Epithelial cell of esophagus (primary cell): ENCODE data around the gene HSBP1L1.

ENCODE experiments used
- DNase-seq: peaks from one replicate; pipeline ENCODE4 v3.0.0; 2010; ENCODE audit warnings: low read depth
- H3K4me3 ChIP-seq: 2 replicates; pipeline ENCODE4 v1.5.1; 2011; ENCODE audit warnings: mild to moderate bottlenecking, low read length, control low read depth
- TF ChIP-seq, protein P1 (sequence below): IDR thresholded peaks from 2 replicates; pipeline ENCODE4 v1.5.1; 2011; ENCODE audit warnings: low read depth, mild to moderate bottlenecking, low read length, control low read depth, inconsistent platforms; ENCODE audit not compliant: insufficient read depth; ENCODE audit errors: missing control alignments

HSBP1L1 gene

DNA sequence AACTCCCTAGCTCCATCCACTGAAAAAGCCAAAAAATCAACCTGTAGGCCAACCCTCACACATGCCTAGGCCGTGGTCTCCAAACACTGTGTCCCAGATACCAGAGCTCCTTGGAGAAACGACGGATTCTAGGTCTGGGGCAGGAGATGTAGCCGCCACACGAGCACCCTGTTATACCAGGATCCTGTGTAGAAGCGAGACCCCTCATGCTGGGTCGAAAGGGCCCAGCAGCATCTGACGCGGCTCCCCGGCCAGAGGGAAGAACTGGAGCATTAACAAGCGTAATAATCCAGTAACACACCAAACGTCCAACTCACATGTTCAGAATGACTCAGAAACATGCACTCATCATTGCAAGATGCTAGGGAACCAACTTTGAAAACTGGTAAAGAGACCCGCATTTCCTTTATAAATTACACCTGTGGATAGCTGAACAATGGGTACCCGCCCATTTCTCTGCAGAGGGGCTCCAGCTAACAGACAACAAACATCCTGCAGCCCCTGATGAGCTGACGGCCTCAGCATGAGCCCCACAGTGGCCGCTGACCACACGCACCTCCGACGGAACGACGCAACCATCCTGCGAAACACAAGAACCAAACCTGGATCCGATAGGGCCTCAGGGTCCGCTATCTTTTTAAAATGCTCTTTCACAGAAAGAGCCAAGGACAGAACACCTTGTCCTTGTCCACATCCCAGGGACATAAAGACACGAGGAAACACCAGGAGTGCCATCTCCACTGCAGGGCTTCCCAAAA lies 27.2 kb upstream of the HSBP1L1 start:
- H3K4me3 ChIP-seq: no peak overlapping the region
- DNase-seq: no peak
- TF ChIP-seq, protein P1, sequence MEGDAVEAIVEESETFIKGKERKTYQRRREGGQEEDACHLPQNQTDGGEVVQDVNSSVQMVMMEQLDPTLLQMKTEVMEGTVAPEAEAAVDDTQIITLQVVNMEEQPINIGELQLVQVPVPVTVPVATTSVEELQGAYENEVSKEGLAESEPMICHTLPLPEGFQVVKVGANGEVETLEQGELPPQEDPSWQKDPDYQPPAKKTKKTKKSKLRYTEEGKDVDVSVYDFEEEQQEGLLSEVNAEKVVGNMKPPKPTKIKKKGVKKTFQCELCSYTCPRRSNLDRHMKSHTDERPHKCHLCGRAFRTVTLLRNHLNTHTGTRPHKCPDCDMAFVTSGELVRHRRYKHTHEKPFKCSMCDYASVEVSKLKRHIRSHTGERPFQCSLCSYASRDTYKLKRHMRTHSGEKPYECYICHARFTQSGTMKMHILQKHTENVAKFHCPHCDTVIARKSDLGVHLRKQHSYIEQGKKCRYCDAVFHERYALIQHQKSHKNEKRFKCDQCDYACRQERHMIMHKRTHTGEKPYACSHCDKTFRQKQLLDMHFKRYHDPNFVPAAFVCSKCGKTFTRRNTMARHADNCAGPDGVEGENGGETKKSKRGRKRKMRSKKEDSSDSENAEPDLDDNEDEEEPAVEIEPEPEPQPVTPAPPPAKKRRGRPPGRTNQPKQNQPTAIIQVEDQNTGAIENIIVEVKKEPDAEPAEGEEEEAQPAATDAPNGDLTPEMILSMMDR: no peak

DNA sequence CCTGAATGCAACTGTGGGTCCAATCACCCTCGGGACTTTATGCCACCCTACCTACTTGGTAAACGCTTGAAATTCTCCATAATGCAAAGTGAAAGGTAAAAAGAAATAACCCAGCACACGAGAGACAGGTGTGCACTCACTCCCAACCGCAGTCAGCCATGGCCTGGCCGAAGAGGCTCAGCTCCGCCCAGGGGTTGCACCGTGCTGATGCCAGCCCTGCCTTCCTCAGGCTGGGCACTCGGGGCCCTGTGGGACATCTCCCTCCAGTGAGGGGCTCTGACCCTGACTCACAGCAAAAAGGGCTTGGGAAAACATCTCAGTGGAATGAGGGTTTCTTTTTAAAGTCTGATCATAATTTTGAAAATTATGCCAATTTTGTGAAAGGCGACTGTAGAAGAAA lies 26.2 kb upstream of the HSBP1L1 start:
- TF ChIP-seq, protein P1: no peak
- DNase-seq: no peak

DNA sequence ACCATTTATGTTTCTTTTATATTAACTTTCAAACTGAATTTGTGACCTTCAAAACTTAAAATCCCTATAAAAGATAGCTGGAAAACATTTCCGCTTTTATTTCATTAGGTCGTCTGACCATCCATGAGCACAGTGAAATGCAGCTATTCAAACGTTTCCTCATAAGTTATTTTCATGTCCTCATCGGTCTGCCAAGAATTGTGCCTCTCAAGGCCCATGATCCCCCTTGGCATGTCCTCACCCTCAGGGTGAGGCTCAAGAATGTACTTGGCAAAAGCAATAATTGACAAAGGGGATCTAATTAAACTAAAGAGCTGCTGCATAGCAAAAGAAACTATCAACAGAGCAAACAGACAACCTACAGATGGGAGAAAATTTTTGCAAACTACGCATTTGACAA lies 25.3 kb upstream of the HSBP1L1 start:
- no peak for DNase-seq
- TF ChIP-seq, protein P1: no peak
- no peak overlapping the region for H3K4me3 ChIP-seq

More for the DNA sequence above, 26.2 kb upstream of the HSBP1L1 start:
- H3K4me3 ChIP-seq: no peak overlapping the region

DNA sequence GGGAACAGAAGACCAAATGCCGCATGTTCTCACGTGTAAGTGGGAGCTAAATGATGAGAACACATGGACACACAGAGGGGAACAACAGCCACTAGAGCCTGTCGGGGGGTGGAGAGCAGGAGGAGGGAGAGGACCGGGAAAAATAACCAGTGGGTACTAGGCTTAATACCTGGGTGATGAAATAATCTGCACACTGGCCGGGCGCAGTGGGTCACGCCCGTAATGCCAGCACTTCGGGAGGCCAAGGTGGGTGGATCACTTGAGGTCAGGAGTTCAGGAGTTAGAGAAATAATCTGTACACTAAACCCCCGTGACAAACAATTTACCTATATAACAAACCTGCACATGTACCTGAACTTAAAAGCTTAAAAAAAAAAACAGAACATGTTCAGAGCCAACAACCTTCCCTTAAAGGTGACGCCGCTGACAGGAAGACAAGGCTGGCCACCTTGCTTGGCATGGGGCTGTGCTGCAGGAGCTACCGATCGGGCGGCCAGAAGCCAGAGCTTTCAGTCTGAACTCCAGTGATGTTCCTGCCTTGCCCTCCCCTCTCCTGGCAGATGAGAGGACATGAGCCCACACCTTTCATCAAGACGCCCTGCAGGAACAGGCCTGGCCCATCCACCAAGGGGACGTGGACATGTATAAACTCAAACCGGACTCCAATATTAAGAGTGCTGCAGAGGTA lies 24.2 kb upstream of the HSBP1L1 start:
- H3K4me3 ChIP-seq: no peak overlapping the region
- TF ChIP-seq, protein P1: no peak
- DNase-seq: no peak

DNA sequence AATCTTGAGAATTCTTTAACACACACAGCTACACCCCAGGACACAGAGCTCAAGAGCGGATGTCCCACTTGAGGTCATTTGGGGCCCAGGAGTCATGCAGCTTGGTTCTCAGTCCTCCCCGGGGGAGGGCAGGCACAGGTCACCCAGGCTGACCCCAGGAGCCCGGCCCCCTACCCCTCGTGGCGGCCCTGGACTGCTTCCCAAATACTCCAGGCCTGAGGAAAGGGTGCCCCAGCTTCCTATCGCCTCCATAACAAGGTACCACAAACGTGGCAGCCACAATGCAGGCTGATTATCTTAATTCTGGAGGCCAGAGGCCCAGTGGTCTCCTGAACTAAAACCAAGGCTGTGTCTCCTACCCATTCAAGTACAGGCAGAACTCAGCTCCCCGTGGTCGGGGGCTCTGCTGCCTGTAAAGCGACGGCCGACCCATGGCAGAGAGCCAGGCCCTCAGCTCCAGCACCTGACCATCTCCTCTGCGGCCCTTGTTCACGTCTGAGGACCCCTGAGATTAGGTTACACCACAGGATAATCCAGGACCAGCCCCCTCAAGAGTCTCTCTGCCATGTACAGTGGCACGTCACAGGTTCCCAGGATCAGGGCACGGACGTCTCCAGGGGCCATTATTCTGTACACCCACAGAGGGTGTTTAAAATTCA lies 23.5 kb upstream of the HSBP1L1 start:
- no peak for DNase-seq
- TF ChIP-seq, protein P1: no peak
- no peak overlapping the region for H3K4me3 ChIP-seq

DNA sequence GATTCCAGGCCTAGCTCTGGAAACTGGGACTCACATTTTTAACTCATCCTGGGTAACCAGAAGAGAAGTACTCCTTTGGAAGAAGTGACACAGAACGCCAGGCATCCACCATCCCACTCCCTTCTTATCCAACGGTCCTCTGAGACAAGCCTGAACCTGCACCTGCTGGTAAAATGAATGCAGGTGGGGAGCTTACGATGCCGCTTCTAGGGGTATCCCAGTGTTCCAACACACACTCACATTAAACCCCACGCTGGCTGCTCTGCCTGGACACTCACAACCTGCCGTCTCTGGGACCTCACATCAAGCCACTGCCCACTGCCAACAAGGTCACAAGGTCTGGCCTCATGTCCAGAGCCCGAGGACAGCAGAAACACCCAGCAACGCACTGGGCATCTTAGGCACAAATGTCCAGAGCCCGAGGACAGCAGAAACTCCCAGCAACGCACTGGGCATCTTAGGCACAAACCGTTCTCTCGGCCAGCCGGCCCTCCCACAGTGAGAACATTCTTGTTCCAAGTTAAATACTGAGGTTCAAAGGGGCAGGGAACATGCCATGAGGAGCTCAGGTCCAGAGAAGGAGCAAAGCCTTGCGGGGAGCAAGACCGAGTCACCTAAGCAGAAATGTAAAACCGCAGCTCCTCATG lies 22.8 kb upstream of the HSBP1L1 start:
- DNase-seq: peak; percentile 41
- no peak overlapping the region for H3K4me3 ChIP-seq
- TF ChIP-seq, protein P1: no peak
